ENCODE data around the gene SRXN1. TPM values are rescaled to one million over a fixed set of nuclear protein-coding genes. Genes with fewer than 3 reads are reported as not detected.

Gene SRXN1
- total RNA-seq, 2 experiments from 2014 or later, result 16.9 to 17.1 TPM

GRCh38 chr20:615514-615913 lies 37.5 kb downstream of the SRXN1 start:
- DNase-seq, result no peak
- ChIA-PET CTCF (no interaction called here), POLR2A (no interaction called here)
- Mint-ChIP-seq H3K36me3 (ENCODE audit: low read depth) (no peaks in the 10 kb centered on the region), H3K9me3 (no peaks in the 10 kb centered on the region), H3K4me1 (peaks cover 3% of the 10 kb centered on the region), H3K27me3 (peaks cover 56% of the 10 kb centered on the region), H3K27ac (no peak overlapping the region), H3K4me3 (no peak overlapping the region)

DNA sequence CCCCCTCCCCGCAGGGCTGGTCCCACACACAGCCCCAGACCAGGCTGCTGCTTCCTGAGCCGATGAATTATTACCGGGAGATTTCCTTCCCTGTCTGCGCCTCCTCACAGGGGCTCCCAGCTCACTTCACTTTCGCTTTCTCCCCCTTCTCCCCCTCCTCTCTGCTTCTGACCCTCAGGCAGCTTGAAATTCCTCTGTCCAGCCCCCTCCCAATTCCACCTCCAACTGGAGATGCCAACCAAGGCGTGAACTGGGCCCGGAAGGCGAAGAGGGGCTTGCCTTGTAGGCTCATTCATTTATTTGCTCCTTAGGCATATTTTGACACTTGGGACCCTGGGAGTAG lies 41.2 kb downstream of the SRXN1 start:
- DNase-seq, result no peak
- Mint-ChIP-seq H3K4me3 (no peak overlapping the region), H3K27me3 (peaks cover 59% of the 10 kb centered on the region), H3K27ac (no peak overlapping the region), H3K9me3 (no peaks in the 10 kb centered on the region), H3K36me3 (ENCODE audit: low read depth) (no peaks in the 10 kb centered on the region), H3K4me1 (peaks cover 3% of the 10 kb centered on the region)
- ChIA-PET POLR2A (no interaction called here), CTCF (interaction anchor here (1.5 kb wide), 1 partner anchor 9 kb away, joined by 4 read pairs; no protein-coding TSS in a partner anchor)

DNA sequence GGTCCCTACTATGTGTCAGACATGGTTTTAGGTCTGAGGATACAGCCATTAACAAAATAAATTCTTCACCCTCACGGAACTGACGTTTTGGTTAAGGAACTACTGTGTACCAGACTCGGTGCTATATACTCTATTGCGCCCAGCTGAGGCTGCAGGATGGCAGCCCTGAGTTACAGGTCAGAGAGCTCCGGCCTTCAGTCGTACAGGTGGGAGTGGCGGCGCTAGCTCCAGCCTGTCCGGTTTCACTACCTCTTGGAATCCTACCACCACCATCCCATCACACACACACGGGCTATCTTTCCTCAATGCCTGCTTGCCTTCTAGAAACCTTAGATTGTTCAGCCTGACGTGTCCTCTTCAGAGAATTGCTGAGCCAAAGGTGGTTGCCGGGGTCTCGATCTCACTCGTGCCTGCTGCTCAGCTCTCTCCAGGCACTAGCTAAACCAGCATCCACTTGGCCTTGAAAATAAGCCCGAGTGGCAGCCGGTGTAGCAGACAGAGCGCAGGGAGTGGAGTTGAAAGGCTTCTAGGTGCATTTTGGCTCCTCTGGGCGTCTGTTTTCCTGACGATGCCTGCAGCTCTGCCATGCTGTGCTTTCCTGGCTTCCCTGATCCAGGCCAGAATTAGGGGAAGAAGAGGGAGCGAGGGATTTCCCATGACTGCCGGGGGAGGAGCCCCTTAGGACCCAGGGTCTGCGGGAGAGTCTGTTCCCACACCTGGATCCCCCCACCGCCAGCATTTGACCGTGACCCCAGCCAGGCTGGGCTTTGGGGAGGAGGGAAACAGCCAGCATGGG lies 41.8 kb downstream of the SRXN1 start:
- peaks cover 59% of the 10 kb centered on the region for H3K27me3 Mint-ChIP-seq
- H3K36me3 Mint-ChIP-seq (ENCODE audit: low read depth), result no peaks in the 10 kb centered on the region
- H3K27ac Mint-ChIP-seq, result no peak overlapping the region
- H3K4me3 Mint-ChIP-seq, result no peak overlapping the region
- H3K4me1 Mint-ChIP-seq, result peaks cover 3% of the 10 kb centered on the region
- CTCF ChIA-PET, result interaction anchor here (1.5 kb wide), 1 partner anchor 8 kb away, joined by 4 read pairs; no protein-coding TSS in a partner anchor
- no peaks in the 10 kb centered on the region for H3K9me3 Mint-ChIP-seq
- DNase-seq, result no peak
- POLR2A ChIA-PET, result no interaction called here

GRCh38 chr20:610130-611046 lies 42.6 kb downstream of the SRXN1 start, which contains the start of gene TCF15:
TSS of gene TCF15 (minus strand) at chr20:610309. CDS start at chr20:610237, 72 bp downstream.
- peaks cover 3% of the 10 kb centered on the region for H3K4me1 Mint-ChIP-seq

GRCh38 chr20:609371-609964 lies 43.5 kb downstream of the SRXN1 start:
- Mint-ChIP-seq H3K27ac (no peak overlapping the region), H3K36me3 (ENCODE audit: low read depth) (no peaks in the 10 kb centered on the region), H3K27me3 (peaks cover 53% of the 10 kb centered on the region), H3K9me3 (no peaks in the 10 kb centered on the region), H3K4me3 (no peak overlapping the region), H3K4me1 (peaks cover 3% of the 10 kb centered on the region)
- DNase-seq, result no peak
- POLR2A ChIA-PET, result no interaction called here
- CTCF ChIA-PET, result no interaction called here

More at GRCh38 chr20:610130-611046, 42.6 kb downstream of the SRXN1 start, which contains the start of gene TCF15:
- Mint-ChIP-seq H3K9me3 (no peaks in the 10 kb centered on the region), H3K27ac (no peak within 1 kb of the TSS), H3K36me3 (ENCODE audit: low read depth) (no peaks in the 10 kb centered on the region), H3K27me3 (peaks cover 58% of the 10 kb centered on the region), H3K4me3 (no peak within 1 kb of the TSS)
- POLR2A ChIA-PET, result no interaction called here
- CTCF ChIA-PET, result interaction anchor here (1.5 kb wide), 1 partner anchor 7 kb away, joined by 4 read pairs; no protein-coding TSS in a partner anchor
- DNase-seq, result no peak

DNA sequence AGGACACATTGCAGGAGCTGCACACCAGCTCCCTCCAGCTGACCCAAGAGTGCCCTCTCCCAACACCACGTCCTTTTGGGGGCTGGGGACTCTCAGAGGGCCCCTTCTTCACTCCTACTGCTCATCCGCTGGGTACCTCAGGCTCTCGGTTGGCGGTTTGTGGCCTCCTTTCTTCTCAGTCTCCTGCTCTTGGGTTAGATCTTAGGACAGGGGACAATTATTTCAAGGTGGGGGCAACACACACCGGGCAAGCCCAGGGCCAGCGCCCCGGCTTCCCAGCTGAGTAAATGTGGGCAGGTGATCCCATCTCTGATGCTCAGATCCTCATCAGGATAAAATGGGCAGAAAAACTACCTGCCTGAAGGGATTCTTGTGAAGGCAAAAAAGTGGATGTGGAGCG lies 44.0 kb downstream of the SRXN1 start:
- H3K27me3 Mint-ChIP-seq, result peaks cover 53% of the 10 kb centered on the region
- no peak overlapping the region for H3K27ac Mint-ChIP-seq
- H3K4me1 Mint-ChIP-seq, result peaks cover 3% of the 10 kb centered on the region
- ChIA-PET CTCF (no interaction called here), POLR2A (no interaction called here)
- H3K4me3 Mint-ChIP-seq, result no peak overlapping the region
- H3K36me3 Mint-ChIP-seq (ENCODE audit: low read depth), result no peaks in the 10 kb centered on the region
- H3K9me3 Mint-ChIP-seq, result no peaks in the 10 kb centered on the region
- no peak for DNase-seq

GRCh38 chr20:607476-607875 lies 45.5 kb downstream of the SRXN1 start:
- ChIA-PET CTCF (interaction anchor here (1.0 kb wide), 1 partner anchor 38 kb away, joined by 3 read pairs; no protein-coding TSS in a partner anchor), POLR2A (no interaction called here)
- DNase-seq, result no peak
- Mint-ChIP-seq H3K4me1 (peaks cover 3% of the 10 kb centered on the region), H3K9me3 (no peaks in the 10 kb centered on the region), H3K27me3 (peaks cover 41% of the 10 kb centered on the region), H3K36me3 (ENCODE audit: low read depth) (no peaks in the 10 kb centered on the region), H3K4me3 (no peak overlapping the region), H3K27ac (no peak overlapping the region)

DNA sequence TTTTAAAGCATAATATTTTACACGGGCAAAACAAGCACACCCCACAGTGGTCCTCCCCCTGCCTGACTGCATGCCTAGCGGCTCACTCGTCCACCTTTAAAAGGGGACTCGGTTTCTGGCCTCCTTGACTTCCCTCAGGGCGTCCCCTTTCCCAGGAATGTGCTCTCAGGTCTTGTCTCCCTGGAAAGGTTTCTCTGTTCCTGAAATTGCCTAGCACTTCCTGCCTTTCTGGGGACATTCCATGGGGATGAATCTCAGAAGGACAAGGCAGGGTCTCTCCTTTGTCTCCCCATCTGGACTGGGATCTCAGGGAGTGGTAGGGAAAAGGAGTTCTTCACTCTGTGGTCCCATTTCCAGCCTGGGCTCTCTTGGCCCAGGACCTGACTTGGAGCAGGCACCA lies 47.8 kb downstream of the SRXN1 start:
- CTCF ChIA-PET, result no interaction called here
- no peak overlapping the region for H3K27ac Mint-ChIP-seq
- DNase-seq, result no peak
- H3K36me3 Mint-ChIP-seq (ENCODE audit: low read depth), result no peaks in the 10 kb centered on the region
- H3K9me3 Mint-ChIP-seq, result no peaks in the 10 kb centered on the region
- POLR2A ChIA-PET, result no interaction called here
- no peaks in the 10 kb centered on the region for H3K4me1 Mint-ChIP-seq
- peaks cover 20% of the 10 kb centered on the region for H3K27me3 Mint-ChIP-seq
- no peak overlapping the region for H3K4me3 Mint-ChIP-seq

GRCh38 chr20:603116-603640 lies 49.8 kb downstream of the SRXN1 start:
- H3K4me1 Mint-ChIP-seq, result no peaks in the 10 kb centered on the region
- no peaks in the 10 kb centered on the region for H3K36me3 Mint-ChIP-seq (ENCODE audit: low read depth)
- no peak overlapping the region for H3K4me3 Mint-ChIP-seq
- H3K9me3 Mint-ChIP-seq, result no peaks in the 10 kb centered on the region
- ChIA-PET POLR2A (no interaction called here), CTCF (interaction anchor here (0.8 to 1.0 kb wide), 2 partner anchors 8 to 42 kb away, joined by 3 to 4 read pairs; no protein-coding TSS in a partner anchor)
- H3K27me3 Mint-ChIP-seq, result peaks cover 9% of the 10 kb centered on the region
- no peak overlapping the region for H3K27ac Mint-ChIP-seq
- DNase-seq, result no peak

DNA sequence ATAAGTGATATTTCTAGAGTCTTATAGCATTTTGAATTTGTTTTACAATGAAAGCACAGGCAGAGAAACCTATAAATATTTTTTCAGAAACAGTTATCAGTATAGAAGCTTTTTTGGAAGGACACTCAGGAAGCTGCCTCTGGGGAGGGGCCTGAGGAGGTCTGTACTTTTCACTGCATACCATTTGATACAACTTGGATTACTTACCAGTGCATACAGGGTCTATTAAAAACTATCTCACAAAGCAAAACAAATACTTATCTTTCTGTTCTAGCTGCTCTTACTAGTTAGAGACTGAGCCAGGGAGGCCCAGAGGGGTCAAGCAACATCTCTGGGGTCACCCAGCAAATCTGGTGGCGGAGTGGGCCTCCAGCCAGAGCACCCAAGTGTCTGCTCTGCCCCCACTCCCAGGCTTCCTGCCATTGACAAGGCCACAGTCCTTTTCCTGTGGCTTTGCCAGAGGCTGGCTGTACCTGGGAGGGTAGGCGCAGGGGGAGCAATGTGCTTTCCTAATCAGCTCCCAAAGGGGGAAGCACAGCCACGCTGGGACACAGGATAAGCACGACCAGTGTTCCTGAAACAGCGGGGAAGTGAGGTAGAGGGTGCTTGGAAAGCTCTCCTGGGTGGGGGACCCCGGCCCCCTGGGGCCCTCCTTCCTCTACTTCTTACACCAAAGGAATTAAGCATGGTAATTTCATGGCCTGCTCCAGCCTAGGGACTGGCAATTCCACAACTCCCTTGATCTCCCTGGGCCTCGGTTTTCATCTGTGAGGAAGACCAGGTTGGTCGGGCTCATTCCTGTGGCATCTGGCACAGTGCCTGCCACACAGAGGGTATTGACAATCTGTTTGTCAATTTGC lies 50.7 kb downstream of the SRXN1 start:
- ChIA-PET POLR2A (no interaction called here), CTCF (interaction anchor here (1.0 kb wide), 1 partner anchor 9 kb away, joined by 4 read pairs; no protein-coding TSS in a partner anchor)
- no peak for DNase-seq
- no peaks in the 10 kb centered on the region for H3K9me3 Mint-ChIP-seq
- H3K36me3 Mint-ChIP-seq (ENCODE audit: low read depth), result no peaks in the 10 kb centered on the region
- H3K27ac Mint-ChIP-seq, result no peak overlapping the region
- H3K27me3 Mint-ChIP-seq, result peaks cover 4% of the 10 kb centered on the region
- no peak overlapping the region for H3K4me3 Mint-ChIP-seq
- H3K4me1 Mint-ChIP-seq, result no peaks in the 10 kb centered on the region

- no peak for DNase-seq
- Mint-ChIP-seq H3K27me3 (peaks cover under 1% of the 10 kb centered on the region), H3K4me3 (no peak overlapping the region), H3K4me1 (no peaks in the 10 kb centered on the region), H3K9me3 (no peaks in the 10 kb centered on the region), H3K27ac (no peak overlapping the region), H3K36me3 (ENCODE audit: low read depth) (no peaks in the 10 kb centered on the region)
- CTCF ChIA-PET, result interaction anchor here (0.8 kb wide), 2 partner anchors 22 to 45 kb away, joined by 3 read pairs; no protein-coding TSS in a partner anchor
- POLR2A ChIA-PET, result no interaction called here
These were observed 52.3 kb downstream of the SRXN1 start for GRCh38 chr20:600736-601135.

GRCh38 chr20:600141-600540 lies 52.9 kb downstream of the SRXN1 start:
- Mint-ChIP-seq H3K27ac (no peak overlapping the region), H3K4me1 (no peaks in the 10 kb centered on the region), H3K36me3 (ENCODE audit: low read depth) (no peaks in the 10 kb centered on the region), H3K4me3 (no peak overlapping the region), H3K27me3 (no peaks in the 10 kb centered on the region), H3K9me3 (no peaks in the 10 kb centered on the region)
- CTCF ChIA-PET, result interaction anchor here (0.6 kb wide), 1 partner anchor 9 kb away, joined by 3 read pairs; no protein-coding TSS in a partner anchor
- DNase-seq, result no peak
- POLR2A ChIA-PET, result no interaction called here

All from activated CD4-positive, alpha-beta memory T cell treated with anti-CD3 and anti-CD28 coated beads, Interleukin-2, amount 10 ng/mL, durations not matched to agents 7 days and 5 days (primary cell).